GDM1 (cell line): ENCODE results near the gene AKAP9.
"Not testable (repeated sequence)": the region's sequence is repeated elsewhere in the genome, so short reads cannot be mapped to it uniquely, and the experiment has no call there.

Experiments used
- DNase-seq: peaks from one replicate; lab custom pipeline; 2025; lab: John Stamatoyannopoulos, UW

AKAP9 gene

DNA sequence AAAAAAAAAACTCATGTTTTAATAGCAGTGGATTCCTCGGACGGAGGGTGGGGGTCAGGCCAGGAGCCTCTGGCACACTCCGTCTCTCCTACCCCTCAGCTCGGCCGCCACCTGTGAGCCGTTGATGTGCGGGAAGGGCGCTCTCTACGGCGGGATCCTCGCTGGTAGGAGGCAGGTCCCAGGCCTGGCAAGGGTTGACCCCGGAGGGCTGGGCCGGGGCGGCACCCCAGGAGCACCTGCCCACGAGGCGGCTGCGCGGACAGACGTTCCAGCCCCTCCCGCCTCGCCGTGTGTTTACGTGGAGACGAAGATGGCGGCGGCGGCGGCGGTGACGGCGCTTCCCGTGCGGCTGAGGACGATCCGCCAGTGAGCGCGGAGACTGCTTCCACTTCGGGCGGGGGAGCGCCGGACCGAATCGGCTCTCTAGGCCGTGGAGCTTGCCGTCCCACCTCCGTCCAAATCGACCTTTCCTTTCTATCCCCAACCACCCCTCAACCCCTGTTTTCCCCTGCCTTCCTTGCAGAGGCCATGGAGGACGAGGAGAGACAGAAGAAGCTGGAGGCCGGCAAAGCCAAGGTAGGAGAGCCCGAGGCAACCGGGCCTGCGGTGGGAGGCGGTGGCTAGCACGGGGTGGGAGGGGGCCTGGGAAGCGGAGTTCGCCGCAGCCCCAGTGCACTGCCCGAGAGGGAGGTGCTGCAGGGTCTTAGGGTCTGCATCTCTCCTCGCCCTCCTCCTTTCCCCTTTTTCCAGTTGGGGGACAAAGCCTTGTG, at the start of gene AKAP9:
Gene AKAP9, plus strand, starts transcription at position 291 of the 770 bp plus-strand sequence. Its CDS starts 238 bp downstream, at position 529.
- peak; percentile 87 for DNase-seq

DNA sequence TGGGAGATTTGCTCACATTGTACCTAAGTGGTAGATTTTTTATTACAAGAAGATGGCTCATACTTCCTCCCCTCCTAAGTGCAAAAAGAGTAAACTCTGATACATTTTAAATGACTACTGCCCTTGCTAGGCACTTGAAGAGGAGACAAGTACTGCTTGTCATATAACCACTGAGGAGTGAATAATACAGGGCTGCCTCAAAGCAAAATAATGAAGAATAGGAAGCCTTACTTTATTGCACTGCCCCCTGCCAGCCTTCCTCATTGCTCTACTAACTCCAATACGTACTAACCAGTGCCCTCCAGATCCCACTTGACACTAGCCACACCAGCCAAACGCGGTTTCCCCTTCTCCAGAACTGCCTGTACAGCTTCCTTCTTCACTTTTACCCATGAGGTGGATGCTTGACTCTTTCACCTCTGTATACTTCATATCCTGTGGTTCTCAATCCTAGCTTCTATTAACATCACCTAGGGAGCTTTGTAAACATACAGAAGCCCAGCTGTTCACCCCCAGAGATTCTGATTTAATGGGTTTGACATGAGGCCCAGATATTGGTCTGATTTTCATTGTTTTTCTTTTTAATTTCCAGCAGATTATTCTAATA, 48.5 kb upstream of the AKAP9 start:
- no peak for DNase-seq

DNA sequence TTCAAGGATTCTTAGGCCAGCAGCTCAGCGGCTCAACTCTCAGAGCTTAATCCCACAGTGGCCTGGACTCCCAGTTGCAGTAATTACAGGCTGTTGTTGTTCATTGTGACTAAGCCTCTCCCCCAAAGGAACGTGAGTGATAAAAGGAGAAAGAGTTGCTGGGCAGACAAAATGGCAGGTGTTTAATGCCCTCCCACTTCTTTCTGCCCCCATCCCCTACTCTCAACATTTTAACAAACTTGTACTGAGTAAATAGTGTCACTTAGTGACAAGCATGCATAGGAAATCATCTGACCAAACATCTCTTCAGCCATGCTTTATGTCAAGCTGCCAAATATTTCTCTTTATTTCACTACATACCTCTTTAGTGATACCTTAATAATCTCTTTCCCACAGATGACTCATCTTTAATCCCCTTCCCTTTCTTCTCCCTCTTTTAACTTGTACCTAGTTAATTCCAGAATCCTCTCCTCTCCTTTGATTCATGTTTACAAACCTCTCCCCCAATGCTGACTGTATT, 47.8 kb upstream of the AKAP9 start:
- DNase-seq = no peak

DNA sequence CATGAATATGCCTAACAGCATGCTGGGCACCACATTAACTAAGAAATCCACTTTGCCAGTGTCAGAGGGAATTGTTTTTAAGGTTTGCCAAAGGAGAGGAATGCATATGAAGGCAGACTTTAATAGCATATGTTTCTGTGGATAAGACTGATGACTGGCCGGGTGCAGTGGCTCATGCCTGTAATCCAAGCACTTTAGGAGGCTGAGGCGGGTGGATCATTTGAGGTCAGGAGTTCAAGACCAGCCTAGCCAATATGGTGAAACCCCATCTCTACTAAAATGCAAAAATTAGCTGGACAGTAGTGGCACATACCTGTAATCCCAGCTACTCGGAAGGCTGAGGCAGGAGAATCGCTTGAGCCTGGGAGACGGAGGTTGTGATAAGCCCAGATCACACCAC, 47.0 kb upstream of the AKAP9 start:
- DNase-seq = not testable (repeated sequence)

DNA sequence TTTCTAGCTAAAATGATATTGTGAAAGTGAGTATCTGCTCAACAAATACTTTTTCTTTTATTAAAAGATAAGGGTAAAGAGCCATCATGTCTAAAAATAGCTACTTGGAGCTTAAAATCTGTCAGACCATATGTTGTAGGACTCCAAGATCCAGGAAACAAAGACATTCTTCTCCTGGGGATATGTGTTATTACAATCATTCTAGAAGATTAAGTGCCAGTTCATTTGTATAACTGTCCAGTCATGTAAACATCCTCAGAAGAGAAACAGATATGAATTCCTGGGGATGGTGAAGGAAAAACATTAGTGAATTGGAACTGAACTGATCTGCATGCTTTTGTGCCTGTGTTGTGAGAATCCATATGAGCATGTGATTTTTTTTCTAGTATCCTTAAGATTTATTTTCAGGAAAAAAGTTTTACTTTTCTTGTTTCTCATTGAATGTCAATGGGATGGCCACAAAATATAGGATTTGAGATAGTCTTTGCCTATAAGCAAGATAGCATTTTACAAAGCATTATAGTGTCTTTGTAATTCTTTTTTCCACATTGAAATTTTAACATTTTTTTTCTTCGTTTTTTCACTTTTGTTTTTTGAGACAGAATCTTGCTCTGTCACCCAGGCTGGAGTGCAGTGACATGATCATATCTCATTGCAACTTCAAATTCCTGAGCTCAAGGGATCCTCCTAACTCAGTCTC, 45.7 kb upstream of the AKAP9 start:
- DNase-seq = no peak

DNA sequence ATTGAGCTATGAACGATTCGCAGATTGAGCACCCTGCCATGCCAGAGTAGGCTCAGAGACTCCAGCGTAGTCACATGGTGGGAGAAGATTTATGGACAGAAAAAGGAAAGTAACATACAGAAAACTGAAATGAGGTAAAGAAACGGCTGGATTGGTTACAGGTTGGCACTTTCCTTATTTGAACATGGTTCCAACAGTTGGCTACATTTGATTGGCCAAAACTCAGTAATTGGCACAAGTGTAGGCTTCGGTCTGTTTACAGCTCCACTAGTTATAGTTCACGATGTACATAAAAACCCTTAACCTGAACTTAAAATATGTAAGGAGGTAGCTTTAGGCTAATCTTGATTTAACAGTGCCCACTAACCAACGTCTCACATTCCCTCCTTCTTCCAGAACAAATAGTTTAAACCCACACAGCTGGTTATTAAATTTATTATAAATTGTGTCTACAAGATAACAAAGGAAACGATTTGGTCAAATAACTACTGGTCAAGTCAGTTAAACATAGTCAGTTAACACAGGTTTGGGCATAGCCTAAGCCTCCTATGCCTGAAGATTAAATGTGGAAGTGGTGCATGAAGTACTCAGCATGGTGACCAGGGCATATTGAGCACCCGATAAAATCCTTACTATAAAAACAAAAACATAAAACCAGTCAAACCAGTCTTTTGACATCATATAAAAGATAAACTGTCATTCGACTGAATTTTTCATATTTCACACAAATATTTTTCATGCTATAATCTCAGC, 42.2 kb upstream of the AKAP9 start:
- no peak for DNase-seq

DNA sequence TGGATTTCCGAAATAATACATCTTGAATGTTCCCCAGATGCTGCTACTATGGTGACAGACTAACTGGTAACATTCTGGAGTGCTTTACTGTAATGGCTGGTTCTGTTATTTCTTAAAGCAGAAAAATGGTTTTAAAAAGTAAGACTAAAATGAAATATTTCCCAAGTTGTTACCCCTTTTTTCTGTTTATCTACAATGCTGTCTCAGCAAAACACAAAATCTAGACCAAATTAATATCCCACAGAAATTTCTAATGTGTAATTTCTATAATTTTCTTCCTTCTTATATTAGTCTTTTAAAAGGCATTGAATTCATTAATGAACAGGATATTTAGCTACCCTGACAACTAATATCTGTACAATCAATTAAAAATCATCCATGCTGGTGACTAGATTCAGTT, 41.1 kb upstream of the AKAP9 start:
- DNase-seq = no peak

DNA sequence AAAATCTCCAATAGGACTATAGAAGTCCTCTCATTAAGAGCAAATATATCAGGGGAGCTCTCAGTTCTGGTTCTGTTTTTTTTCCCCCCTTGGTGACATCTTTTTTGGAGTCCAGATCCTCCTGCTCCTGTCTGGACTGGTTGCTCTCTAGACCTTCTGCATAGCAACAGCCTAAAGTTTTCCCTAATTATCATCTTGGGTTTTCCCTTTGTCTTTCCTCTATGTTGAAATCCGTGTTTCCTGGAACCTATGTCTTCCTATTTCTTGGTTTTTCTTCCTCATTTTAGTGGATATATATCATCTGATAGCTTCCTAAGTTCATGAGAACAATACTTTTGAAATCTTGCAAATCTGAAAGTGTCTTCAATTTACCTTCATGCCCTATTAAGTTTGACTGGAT, 30.5 kb upstream of the AKAP9 start:
- no peak for DNase-seq

DNA sequence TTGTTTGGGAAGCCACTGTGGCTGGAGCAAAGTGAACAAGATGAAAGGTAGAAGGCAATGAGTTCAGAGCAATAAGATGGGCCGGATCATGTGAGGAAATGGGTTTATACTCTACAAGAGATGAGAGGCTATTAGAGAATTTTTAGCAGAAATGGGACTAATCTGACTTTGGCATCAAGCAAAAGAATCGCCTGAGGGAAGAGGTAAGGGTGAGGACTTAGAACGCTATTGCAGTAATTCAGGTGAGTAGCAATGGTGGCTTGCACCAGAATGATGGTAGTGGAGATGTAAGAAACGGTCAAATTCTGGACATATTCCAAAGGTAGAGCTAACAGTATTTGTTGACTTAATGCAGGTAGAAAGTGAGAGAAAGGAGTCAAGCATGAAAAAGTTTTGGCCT, 29.5 kb upstream of the AKAP9 start:
- no peak for DNase-seq

DNA sequence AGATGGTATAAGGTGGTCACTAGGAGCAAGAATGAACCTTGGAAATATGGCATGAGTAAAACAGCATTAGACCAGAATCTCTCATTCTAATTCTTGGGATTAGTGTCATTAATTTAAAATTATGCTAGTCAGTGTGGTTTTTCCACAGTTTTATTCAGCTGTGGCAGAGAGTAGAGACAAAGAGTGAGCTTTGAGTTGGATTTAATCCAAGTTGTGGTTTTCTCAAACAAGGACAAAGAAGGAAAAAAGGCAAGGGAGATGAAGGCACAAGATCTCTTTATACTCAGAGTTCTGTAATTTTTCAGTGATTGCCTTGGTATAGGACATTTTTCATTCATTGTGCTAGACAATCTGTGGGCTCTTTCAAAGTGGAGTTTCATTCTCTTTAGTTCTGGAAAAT, 28.2 kb upstream of the AKAP9 start:
- DNase-seq = no peak

DNA sequence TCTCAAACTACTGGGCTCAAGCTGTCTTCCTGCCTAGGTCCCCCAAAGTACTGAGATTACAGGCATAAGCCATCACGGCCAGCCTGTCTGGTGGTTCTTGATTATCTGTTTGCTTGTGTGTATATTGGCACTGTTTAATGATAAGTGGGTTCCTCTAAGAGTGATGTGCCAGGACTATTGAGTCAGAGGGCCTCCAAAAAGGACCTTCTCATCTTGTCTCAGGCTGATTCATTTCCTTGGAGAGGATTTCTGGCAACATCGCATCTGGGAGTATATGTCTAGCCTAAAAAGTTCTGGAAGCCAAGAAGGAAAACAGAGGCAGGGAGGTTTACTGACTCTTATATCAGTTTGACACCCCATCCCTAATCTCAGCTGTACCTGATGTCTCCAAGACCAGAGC, 27.1 kb upstream of the AKAP9 start:
- no peak for DNase-seq

DNA sequence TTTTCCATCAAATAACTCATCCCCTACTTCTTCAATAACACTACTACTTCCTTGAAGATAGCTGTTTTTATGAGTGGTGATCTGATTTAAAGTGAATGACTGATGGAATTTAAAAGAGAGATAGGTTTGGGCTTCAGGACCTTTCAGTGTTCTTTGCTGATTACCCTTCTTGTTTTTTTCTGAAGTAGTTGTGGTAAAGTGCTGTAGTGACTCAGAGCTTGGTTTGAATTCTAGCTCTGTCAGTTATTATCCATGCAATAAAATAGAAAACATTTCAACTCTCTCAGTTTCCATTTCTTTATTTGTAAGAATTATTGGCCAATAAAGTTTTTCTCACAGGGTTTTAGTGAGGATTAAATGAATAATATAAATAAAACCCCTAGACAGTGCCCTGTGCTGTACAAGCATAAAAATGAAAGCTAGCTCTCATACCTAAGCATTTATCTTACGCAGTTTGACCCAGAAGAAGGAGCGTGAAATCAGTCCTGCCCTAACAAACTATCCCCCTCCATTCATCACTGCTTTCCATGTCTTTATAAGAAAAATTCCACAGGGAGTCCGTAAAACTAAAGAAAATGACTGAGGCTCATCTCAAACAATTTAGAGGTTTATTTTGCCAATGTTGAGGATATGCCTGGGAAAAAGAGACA, 25.1 kb upstream of the AKAP9 start:
- DNase-seq = no peak

DNA sequence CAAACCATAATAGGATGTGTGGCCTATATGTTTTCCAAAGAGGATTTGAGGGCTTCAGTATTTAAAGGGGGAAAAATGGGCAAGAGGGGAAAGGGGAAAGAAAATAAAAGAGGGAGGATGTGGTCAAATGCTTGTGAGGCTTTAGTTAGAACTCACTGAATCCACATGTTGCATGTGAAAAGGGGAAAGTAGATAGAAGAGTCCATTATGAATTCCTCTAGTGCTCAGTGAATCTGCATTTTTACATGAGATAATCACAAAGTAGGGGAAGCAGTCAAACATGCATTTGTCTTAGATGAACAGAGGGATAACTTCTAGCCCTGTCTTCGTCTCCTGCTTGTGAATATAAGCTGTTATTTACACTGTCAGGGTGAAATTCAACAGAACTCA, 24.6 kb upstream of the AKAP9 start:
- DNase-seq = no peak

DNA sequence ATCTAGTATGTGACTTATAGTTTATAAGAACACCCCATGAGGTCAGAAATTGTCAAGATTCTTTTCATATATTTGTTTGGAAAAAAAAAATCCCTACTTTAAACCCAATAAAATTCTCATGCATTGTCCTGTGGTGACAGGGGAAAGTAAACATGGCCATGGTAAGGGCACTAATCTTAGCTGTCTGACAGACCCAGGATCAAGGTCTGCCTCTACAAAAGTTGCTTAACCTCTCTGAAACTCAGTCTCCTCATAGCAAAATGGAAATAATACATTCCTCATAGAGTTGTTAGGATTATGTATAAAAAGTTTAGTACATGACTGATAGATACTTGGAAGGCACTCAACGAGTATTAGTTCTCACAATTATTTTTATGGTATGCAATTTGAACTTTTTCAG, 22.3 kb upstream of the AKAP9 start:
- no peak for DNase-seq

DNA sequence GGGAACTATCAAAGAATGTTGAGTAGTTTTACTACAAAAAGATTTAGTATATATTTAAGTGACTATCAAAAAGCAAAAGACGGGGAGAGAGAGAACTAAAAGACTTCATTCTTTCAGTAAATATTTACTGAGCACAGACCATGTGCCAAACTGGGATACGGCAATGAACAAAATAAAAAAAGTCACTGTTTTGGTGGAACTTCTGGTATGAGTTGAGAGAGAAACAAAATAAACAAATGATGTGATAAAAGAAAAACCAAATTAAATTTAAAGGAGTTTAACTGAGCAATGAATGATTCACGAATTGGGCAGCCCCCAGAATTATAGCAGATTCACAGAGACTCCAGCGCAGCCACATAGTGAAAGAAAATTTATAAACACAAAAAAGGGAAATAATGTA, 17.8 kb upstream of the AKAP9 start:
- DNase-seq = no peak

DNA sequence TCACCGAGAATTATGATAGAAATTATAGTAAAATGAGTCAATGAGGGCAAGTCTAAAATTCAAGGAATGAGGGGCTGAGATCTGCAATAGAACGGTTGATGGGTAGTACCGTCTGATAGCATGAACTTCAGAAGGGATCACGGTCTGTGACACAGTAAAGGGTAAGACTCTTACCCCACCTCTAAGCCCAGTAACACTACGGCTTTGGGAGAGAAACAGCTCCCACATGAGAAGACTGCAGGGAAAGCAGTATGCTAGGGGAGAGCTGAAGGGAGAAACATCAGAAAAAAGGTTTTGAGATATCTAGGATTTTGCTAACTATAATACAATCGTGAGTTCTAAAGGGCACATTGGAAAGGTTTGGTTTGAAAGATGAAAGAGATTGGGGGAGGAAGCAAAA, 12.8 kb upstream of the AKAP9 start:
- no peak for DNase-seq

DNA sequence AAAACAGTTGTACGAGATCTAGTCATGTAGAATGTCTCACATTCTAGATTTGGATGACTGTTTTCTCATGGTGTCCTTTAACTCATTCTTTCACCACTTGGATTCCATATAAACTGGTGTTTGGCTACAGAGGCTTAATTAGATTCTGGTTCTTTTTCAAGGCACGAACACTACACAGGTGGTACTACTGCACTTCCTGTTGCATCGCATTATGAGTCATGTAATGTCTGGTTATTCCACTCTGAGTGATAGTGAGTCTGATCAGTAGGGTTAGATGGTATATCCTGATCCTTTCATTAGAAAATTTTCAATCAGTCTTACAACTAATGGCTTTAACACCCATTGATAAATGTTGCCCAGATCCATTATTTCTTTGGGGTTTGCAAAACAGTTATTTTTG, 11.2 kb upstream of the AKAP9 start:
- DNase-seq = no peak

DNA sequence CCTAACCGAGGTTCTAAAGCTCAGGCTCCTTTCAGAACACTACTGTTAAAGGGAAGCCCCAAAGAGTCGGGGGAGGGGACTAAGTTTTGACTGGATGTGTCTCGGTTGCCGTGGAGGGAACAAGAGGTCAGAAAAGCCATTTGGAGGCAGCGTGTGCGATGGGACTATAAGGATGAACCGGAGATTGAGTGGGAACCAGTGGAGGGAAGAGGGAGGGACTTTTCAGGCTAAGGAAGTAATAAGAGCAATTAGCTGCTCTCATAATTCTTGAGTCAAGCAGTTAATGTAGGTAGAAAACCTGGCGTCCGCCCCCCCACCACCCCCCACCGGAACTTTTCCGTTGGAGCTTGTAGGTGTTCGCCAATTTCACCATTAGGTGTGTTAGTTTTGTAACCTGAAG, 491 bp upstream of the AKAP9 start:
- peak; percentile 28 for DNase-seq

DNA sequence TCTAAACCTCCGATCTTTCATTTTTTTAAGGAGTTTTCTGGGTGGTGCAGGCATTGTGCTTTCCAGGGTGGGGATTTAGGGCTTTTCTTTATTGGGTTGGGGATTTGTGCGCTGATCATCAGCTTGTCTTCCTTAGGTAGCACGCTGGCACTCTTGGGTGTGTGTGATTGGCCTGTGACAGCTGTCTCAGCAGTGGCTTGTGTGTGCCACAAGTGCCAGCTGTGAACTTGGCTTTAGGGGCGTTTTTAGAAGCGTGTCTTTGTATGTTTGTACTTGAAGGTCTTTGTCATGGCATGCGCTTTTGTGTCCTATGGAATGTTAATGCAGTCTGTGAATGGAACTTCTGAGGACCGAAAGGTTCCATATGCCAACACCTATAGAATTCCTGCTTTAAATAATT, 788 bp downstream of the AKAP9 start:
- peak; percentile 12 for DNase-seq

DNA sequence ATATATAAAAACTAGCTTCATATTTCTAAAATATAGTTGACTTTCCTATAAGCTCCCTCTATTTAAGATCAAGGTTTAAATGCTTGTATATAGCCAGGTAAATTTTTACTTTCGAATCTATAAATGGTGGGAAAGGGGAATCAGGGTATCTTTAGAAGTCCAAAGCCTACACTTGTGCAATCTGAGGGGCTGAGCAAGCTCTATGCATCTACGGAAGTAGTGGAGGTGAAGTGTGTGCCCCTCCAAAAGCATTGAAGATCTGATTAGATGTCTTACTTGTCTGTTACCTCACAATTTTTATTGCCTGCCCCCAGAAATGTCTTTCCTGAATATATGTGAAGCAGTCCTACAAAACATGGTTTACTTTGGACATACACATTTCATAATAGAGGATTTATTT, 1.6 kb downstream of the AKAP9 start:
- DNase-seq = no peak

DNA sequence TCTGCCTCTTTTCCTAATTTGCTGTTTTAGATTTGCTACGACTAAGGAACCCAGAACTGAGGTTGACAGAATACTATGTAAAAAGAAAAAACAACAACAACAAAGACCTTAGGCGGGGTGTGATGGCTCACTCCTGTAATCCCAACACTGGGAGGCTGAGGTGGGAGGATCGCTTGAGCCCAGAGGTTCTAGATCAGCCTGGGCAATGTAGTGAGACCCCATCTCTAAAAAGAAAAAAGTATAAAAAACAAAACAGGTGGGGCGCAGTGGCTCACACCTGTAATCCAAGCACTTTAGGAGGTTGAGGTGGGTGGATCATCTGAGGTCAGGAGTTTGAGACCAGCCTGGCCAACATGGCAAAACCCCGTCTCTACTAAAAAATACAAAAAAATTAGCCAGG, 4.3 kb downstream of the AKAP9 start:
- DNase-seq = not testable (repeated sequence)

DNA sequence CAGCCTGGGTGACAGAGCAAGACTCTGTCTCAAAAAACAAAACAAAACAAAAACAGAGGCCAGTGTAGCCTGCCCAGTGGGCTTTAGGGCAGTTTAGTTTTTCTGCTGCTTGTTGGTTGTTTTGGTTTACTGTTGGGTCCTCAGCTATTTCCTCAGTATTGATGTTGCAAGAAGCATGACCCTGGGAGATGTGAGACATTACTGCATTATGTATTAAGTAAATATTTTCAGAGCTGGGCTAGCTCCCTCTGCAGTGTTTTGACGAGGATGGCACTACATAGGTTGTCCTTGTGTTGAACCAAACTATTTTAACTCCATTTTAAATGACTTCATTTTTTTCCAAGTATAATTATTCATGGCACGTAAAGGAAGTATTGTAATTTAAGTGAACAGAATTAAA, 4.8 kb downstream of the AKAP9 start:
- no peak for DNase-seq
